GM18951 (cell line): ENCODE measurements around the gene NPAS3.

Experiments used
- POLR2A ChIP-seq: IDR thresholded peaks from 4 replicates; pipeline ENCODE4 v1.6.1; 2011; ENCODE audit warnings: mild to moderate bottlenecking; ENCODE audit not compliant: insufficient read length, insufficient read depth; ENCODE audit errors: extremely low read depth
- in situ Hi-C: fragments of 300-500 bp; cut with MboI; formaldehyde crosslinking; loops from one replicate; pipeline ENCODE4 v1.12.0; 2022; ENCODE audit warnings: low sequenced_read_pairs, mixed read lengths, inconsistent platforms; ENCODE audit not compliant: unreplicated experiment

Gene NPAS3

GRCh38 chr14:33727606-33728005 lies 788.9 kb downstream of the NPAS3 start:
- no peak for TF ChIP-seq POLR2A
- in situ Hi-C loops: no loop called here

DNA sequence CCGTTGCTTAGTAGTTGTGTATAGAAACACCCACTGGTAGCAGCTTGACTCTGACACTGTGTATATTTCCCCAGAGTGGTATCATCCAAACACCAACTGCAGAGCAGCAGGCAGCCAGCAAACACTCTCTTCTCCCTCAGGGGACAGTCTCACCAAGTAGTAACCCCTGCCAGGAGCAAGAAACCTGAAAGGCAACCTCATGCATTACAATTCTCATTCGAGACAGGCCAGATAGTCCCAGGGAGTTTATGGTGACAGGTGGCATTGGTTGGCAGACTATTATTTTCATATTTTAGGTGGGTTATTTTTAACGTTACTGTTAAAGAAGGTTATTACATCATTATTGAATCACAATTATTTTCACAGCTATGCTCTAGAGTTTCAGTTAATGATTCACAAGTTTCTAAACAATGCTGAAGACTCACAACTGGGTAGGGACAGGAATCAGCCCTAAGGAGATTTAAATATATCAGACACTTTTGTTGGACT lies 789.4 kb downstream of the NPAS3 start:
- in situ Hi-C loops: no loop called here
- no peak for TF ChIP-seq POLR2A

- in situ Hi-C loops: no loop called here
- TF ChIP-seq POLR2A: no peak
Measured at GRCh38 chr14:33730156-33730555, 791.5 kb downstream of the NPAS3 start.

GRCh38 chr14:33732175-33732574 lies 793.5 kb downstream of the NPAS3 start:
- in situ Hi-C loops: no loop called here
- no peak for TF ChIP-seq POLR2A

DNA sequence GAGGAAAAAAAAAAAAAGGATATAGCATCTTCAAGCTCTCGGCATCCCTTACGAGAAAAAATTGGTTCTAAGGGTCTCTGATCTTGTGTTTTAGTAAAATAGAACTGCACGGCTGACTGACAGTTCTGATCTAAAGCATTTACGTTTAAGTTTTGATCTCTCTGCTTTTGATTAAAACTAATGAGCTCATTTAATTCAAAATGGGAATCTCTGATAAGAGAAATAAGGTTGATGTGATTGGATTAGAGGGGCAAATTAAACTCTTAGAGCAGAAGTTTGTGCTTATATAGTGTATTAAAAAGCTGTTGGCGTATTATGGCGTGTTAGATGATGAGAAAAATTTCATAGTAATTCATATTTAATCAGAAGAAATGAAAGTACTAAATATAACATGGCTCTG lies 794.6 kb downstream of the NPAS3 start:
- TF ChIP-seq POLR2A: no peak

GRCh38 chr14:33733721-33734120 lies 795.0 kb downstream of the NPAS3 start:
- in situ Hi-C loops: no loop called here
- no peak for TF ChIP-seq POLR2A

More for the DNA sequence above, 794.6 kb downstream of the NPAS3 start:
- in situ Hi-C loops: no loop called here

DNA sequence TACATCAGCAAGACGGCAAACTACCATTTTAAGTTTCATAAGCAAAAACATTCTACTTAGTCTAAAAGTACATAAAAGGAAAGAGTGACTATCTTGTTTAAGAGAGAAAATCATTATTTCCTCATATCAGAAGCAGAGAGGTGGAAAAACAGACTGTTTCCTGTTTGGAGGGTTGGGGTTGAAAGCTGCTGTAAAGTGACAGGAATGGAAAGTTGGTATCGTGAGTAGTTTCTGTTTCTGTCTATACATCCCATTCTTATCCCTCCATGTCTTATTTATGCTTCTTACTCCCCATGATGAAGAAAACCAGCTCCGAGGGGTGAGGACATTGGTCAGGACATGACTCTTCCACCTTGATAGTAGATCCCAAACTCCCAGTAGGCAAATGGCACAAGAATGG lies 795.7 kb downstream of the NPAS3 start:
- no peak for TF ChIP-seq POLR2A
- in situ Hi-C loops: no loop called here

GRCh38 chr14:33736299-33736825 lies 797.7 kb downstream of the NPAS3 start:
- in situ Hi-C loops: no loop called here

DNA sequence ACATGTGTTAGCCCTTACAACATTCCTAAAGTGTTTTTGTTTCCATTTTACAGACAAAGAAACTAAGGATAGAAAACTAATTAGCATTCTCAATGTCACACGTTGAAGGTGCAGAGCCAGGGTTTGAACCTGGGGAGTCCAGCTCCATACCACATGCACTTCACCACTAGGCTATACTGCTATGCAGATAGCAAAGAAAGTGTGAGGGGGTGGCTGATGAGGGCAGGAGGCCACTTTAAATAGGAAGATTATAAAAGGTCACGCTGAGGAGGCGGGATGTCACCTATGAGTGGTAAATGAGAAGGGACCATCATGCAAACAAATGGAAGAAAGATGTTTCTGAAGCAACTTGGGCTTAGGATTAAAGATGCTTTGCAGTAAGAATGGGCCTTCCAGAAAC lies 798.3 kb downstream of the NPAS3 start:
- in situ Hi-C loops: no loop called here
- TF ChIP-seq POLR2A: no peak

More at GRCh38 chr14:33736299-33736825, 797.7 kb downstream of the NPAS3 start:
- no peak for TF ChIP-seq POLR2A

- TF ChIP-seq POLR2A: no peak
- in situ Hi-C loops: no loop called here
Measured at GRCh38 chr14:33737446-33737845, 798.8 kb downstream of the NPAS3 start.

DNA sequence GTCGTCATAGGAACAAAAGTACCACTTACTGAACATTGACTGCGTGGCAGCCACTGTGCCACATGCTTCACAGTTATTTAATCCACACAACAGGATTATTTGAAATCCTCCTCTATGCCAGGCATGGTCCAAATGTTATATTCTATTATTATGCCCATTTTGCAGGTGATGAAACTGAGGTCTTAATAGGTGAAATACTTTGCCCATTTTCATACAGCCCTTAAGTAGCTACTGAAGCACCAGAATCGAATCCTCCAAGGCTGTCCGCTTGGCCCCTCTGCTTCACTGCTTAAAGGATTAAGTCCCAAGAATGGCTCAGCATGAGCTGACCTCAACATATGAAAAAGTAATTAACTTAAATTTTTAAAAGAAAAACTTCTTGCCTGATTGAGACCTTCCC lies 799.4 kb downstream of the NPAS3 start:
- in situ Hi-C loops: no loop called here
- no peak for TF ChIP-seq POLR2A

DNA sequence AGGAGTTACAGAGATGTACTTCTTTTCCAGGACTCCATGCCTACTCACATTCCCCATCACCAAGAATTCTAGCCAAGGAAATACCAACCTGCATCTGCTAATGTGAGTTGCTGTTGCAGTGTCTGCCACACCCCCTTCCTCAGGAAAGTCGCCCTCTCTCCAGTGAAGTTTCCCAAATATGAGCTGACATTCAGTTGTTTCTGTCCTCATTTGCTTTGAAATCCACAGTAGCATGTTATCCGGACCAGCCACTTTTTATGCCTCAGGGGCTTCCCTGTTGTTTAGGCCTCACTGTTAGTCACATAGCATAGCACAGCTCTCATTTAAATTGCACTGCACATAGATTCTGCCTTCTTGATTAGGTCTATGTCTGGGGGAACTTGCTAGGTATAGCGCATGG lies 799.8 kb downstream of the NPAS3 start:
- TF ChIP-seq POLR2A: no peak
- in situ Hi-C loops: no loop called here

- no peak for TF ChIP-seq POLR2A
- in situ Hi-C loops: no loop called here
Measured at GRCh38 chr14:33740531-33740930, 801.9 kb downstream of the NPAS3 start.

DNA sequence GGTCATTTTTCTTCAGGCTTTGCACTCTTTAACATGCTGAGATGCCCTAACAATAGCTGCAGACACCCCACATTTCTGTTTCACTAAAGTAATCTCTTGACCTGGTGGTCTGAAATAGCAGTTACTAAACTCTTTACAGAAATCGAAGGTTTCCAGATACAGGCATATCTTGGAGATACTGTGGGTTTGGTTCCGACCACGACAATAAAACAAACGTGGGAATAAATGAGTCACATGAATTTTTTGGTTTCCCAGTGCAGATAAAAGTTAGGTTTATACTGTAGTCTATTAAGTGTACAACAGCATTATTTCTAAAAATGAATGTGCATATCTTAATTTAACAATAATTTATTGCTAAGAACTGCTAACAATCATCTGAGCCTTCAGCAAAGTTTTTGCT lies 803.5 kb downstream of the NPAS3 start:
- in situ Hi-C loops: no loop called here
- TF ChIP-seq POLR2A: no peak

- in situ Hi-C loops: no loop called here
- TF ChIP-seq POLR2A: no peak
Measured at GRCh38 chr14:33745163-33745562, 806.5 kb downstream of the NPAS3 start.
